GM12892 (cell line): ENCODE results near the gene PAN3.

ENCODE experiments used
- POLR2A ChIP-seq: IDR thresholded peaks from 2 replicates; pipeline ENCODE4 v1.6.1; 2011; ENCODE audit warnings: low read depth, low read length, control low read depth
- TAF1 ChIP-seq: IDR thresholded peaks from 2 replicates; pipeline ENCODE4 v1.6.1; 2011; ENCODE audit warnings: low read depth, mild to moderate bottlenecking, control low read depth, low read length, borderline replicate concordance

DNA sequence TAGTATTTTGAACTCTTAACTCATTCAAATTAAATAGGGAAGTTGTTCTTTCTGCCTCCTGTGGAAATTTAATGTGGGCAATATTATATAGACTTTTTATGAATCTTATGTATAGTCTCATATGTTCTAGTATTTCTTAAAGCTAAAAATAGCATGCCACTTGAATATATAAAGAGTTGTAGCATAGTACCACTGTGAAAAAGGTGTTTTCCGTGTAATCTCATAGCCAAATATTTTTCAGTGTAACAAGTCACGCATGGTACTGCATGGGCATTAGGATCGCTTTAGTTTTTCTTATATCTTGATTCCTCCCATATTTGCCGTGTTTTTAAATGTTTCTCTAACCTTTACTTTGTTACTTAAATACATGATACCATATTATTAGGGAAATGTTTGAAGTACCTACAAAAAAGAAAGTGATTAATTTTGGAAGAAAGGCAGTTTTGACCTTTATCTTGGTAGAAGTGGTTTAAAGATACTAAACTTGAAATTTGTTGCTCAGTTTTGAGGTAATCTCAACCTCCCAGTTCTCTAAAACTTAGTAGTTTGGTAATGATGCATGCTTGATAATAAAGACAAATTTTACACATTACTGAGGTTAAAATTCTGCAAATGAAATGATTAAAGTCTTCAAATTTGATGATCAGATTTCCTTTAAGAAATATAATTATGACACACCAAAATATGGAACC is 81.2 kb downstream of the PAN3 start:
- no peak for TF ChIP-seq POLR2A
- TF ChIP-seq TAF1: no peak
